Vagina (tissue), 2 donors: ENCODE results near the gene GLE1. TPM values are rescaled to one million over a fixed set of nuclear protein-coding genes. Genes with fewer than 3 reads are reported as not detected.
"Not testable (repeated sequence)": the region's sequence is repeated elsewhere in the genome, so short reads cannot be mapped to it uniquely, and the experiment has no call there.

ENCODE experiments used
- DNase-seq, 2 donors: peaks; one replicate each; pipeline ENCODE4 v3.0.0-alpha.2; 2017; ENCODE audit errors: extremely low spot score in 2 of 2
- H3K27ac ChIP-seq: fragments of 200-600 bp; sonication (generic); one replicate; pipeline ENCODE4 v1.5.1; 2019
- H3K27me3 ChIP-seq: fragments of 200-600 bp; sonication (generic); one replicate; pipeline ENCODE4 v1.5.1; 2019
- H3K36me3 ChIP-seq, 2 donors: fragments of 200-600 bp; sonication (generic); one replicate each; pipeline ENCODE4 v1.5.1; 2017 to 2019
- H3K4me1 ChIP-seq: fragments of 200-600 bp; sonication (generic); one replicate; pipeline ENCODE4 v1.5.1; 2019
- H3K4me3 ChIP-seq, 2 donors: fragments of 200-600 bp; sonication (generic); 1 replicate in 1 of 2; 2 replicates in 1 of 2; pipeline ENCODE4 v1.5.1; 2016 to 2019
- H3K9me3 ChIP-seq: fragments of 200-600 bp; sonication (generic); one replicate; pipeline ENCODE4 v1.5.1; 2019
- CTCF ChIP-seq, 3 experiments: fragments of 450-650 bp in 2 of 3; fragments of 200-600 bp in 1 of 3; sonication (generic) in 1 of 3; IDR thresholded peaks; one replicate each; pipeline ENCODE4 v1.5.1; 2017 to 2019; ENCODE audit warnings: antibody characterized with exemption in 3 of 3, mild to moderate bottlenecking in 2 of 3, moderate library complexity in 2 of 3
- POLR2A ChIP-seq, 2 donors: fragments of 450-650 bp; IDR thresholded peaks; one replicate each; pipeline ENCODE4 v1.6.1; 2017; ENCODE audit warnings: antibody characterized with exemption in 2 of 2, mild to moderate bottlenecking in 2 of 2, moderate library complexity in 2 of 2
- POLR2AphosphoS5 ChIP-seq, 2 donors: sonication (generic); formaldehyde crosslinking; IDR thresholded peaks; one replicate each; pipeline ENCODE4 v1.9.0; 2017; ENCODE audit warnings: antibody characterized with exemption in 2 of 2, mild to moderate bottlenecking in 2 of 2, low read depth in 1 of 2; ENCODE audit not compliant: insufficient read depth in 1 of 2
- intact Hi-C: fragments of 100-400 bp; cut with DNase I; formaldehyde crosslinking; loops from one replicate; pipeline ENCODE4 v1.15.1; 2023
- total RNA-seq: library from RNA; depleted of rRNA; stranded (reverse); fragments of >200 nt; gene quantifications from one replicate; pipeline ENCODE4 v1.2.3, GENCODE V29; 2016

Gene GLE1
- total RNA-seq, 1 donor from 2014 or later: 20.9 TPM

GRCh38 chr9:128503870-128504269, 649 bp upstream of the GLE1 start:
- peak overlapping the region; percentile 78 for H3K27ac ChIP-seq
- H3K9me3 ChIP-seq: no peaks in the 10 kb centered on the region
- H3K36me3 ChIP-seq: peaks cover 0 to 15% of the 10 kb centered on the region in 2 donors
- peaks cover 26% of the 10 kb centered on the region for H3K4me1 ChIP-seq
- TF ChIP-seq POLR2AphosphoS5 (IDR thresholded peaks at IDR 0.05; ENCODE audit: insufficient read depth in 1 of 2, low read depth in 1 of 2) (no peak), POLR2A (IDR thresholded peaks at IDR 0.05) (no peak), CTCF (IDR thresholded peaks at IDR 0.05) (no peak)
- no peak for DNase-seq
- no peaks in the 10 kb centered on the region for H3K27me3 ChIP-seq
- H3K4me3 ChIP-seq: peak overlapping the region; percentile 87 to 92
- intact Hi-C loops: no loop called here

- Histone ChIP-seq H3K27ac (peak overlapping the region; percentile 78), H3K9me3 (no peaks in the 10 kb centered on the region), H3K4me3 (peak overlapping the region; percentile 87 to 92), H3K27me3 (no peaks in the 10 kb centered on the region), H3K4me1 (peaks cover 26% of the 10 kb centered on the region), H3K36me3 (peaks cover 0 to 16% of the 10 kb centered on the region in 2 donors)
- TF ChIP-seq POLR2A (IDR thresholded peaks at IDR 0.05) (no peak), POLR2AphosphoS5 (IDR thresholded peaks at IDR 0.05; ENCODE audit: insufficient read depth in 1 of 2, low read depth in 1 of 2) (no peak), CTCF (IDR thresholded peaks at IDR 0.05) (no peak)
- DNase-seq: no peak
- intact Hi-C loops: no loop called here
Measured at GRCh38 chr9:128505414-128505765, 871 bp downstream of the GLE1 start.

GRCh38 chr9:128505906-128506305, 1.4 kb downstream of the GLE1 start:
- Histone ChIP-seq H3K36me3 (peaks cover 0 to 17% of the 10 kb centered on the region in 2 donors), H3K4me1 (peaks cover 26% of the 10 kb centered on the region)
- H3K27ac ChIP-seq, H3K4me3 ChIP-seq, H3K9me3 ChIP-seq, intact Hi-C loops, DNase-seq, H3K27me3 ChIP-seq: not testable (repeated sequence)

- no peak for DNase-seq
Measured at GRCh38 chr9:128512820-128513219, 8.3 kb downstream of the GLE1 start.

GRCh38 chr9:128521956-128522355, 17.4 kb downstream of the GLE1 start:
- H3K27ac ChIP-seq: no peak overlapping the region
- peaks cover 0 to 78% of the 10 kb centered on the region in 2 donors for H3K36me3 ChIP-seq
- intact Hi-C loops: no loop called here
- no peaks in the 10 kb centered on the region for H3K4me1 ChIP-seq
- no peak for TF ChIP-seq POLR2A (IDR thresholded peaks at IDR 0.05)
- TF ChIP-seq POLR2AphosphoS5 (IDR thresholded peaks at IDR 0.05; ENCODE audit: insufficient read depth in 1 of 2, low read depth in 1 of 2): no peak
- TF ChIP-seq CTCF (IDR thresholded peaks at IDR 0.05): no peak
- no peak for DNase-seq
- no peaks in the 10 kb centered on the region for H3K27me3 ChIP-seq
- H3K9me3 ChIP-seq: no peaks in the 10 kb centered on the region
- no peak overlapping the region for H3K4me3 ChIP-seq

More at GRCh38 chr9:128512820-128513219, 8.3 kb downstream of the GLE1 start:
- Histone ChIP-seq H3K36me3 (peaks cover 0 to 69% of the 10 kb centered on the region in 2 donors), H3K4me3 (no peak overlapping the region), H3K27me3 (no peaks in the 10 kb centered on the region), H3K27ac (no peak overlapping the region), H3K4me1 (no peaks in the 10 kb centered on the region), H3K9me3 (no peaks in the 10 kb centered on the region)
- intact Hi-C loops: no loop called here
- TF ChIP-seq POLR2AphosphoS5 (IDR thresholded peaks at IDR 0.05; ENCODE audit: insufficient read depth in 1 of 2, low read depth in 1 of 2) (no peak), POLR2A (IDR thresholded peaks at IDR 0.05) (no peak), CTCF (IDR thresholded peaks at IDR 0.05) (no peak)
